CD14-positive monocyte (primary cell): ENCODE results near the gene LAMB1. TPM values are rescaled to one million over a fixed set of nuclear protein-coding genes. Genes with fewer than 3 reads are reported as not detected.

Experiments used
- DNase-seq, 3 donors: peaks; one replicate each; pipeline ENCODE4 v3.0.0-alpha.2; 2011 to 2022
- H2AFZ ChIP-seq: 2 replicates; pipeline ENCODE4 v1.6.0; 2012; ENCODE audit warnings: mild to moderate bottlenecking, low read depth, low read length, inconsistent platforms; ENCODE audit not compliant: insufficient read depth, poor library complexity, severe bottlenecking
- H3K27ac ChIP-seq, 2 donors: 1 replicate in 1 of 2; 2 replicates in 1 of 2; pipeline ENCODE4 v1.5.1; 2012 to 2013; ENCODE audit warnings: low read length in 2 of 2, control low read depth in 1 of 2, inconsistent platforms in 1 of 2, low read depth in 1 of 2, mild to moderate bottlenecking in 1 of 2
- H3K27me3 ChIP-seq, 2 donors: one replicate each; pipeline versions ENCODE4 v1.6.0 to v1.6.1; 2011 to 2013; ENCODE audit warnings: low read length in 2 of 2; ENCODE audit not compliant: control insufficient read depth in 2 of 2, insufficient read depth in 2 of 2
- H3K36me3 ChIP-seq, 2 donors: replicated peaks in 1 of 2; 1 replicate in 1 of 2; 2 replicates in 1 of 2; pipeline versions ENCODE4 v1.5.1 to v1.6.1; 2012 to 2013; ENCODE audit warnings: low read length in 2 of 2, control low read depth in 1 of 2, inconsistent platforms in 1 of 2, mild to moderate bottlenecking in 1 of 2; ENCODE audit not compliant: insufficient read depth in 2 of 2, control insufficient read depth in 1 of 2
- H3K4me1 ChIP-seq, 2 donors: 1 replicate in 1 of 2; 2 replicates in 1 of 2; pipeline versions ENCODE4 v1.5.1 to v1.6.1; 2012 to 2013; ENCODE audit warnings: low read length in 2 of 2, control low read depth in 1 of 2, inconsistent platforms in 1 of 2, mild to moderate bottlenecking in 1 of 2, moderate library complexity in 1 of 2; ENCODE audit not compliant: insufficient read depth in 2 of 2, control insufficient read depth in 1 of 2
- H3K4me2 ChIP-seq: replicated peaks from 2 replicates; pipeline ENCODE3; 2012; ENCODE audit warnings: low read length, moderate library complexity, mild to moderate bottlenecking; ENCODE audit not compliant: poor library complexity, severe bottlenecking; ENCODE audit errors: extremely low read depth
- H3K4me3 ChIP-seq, 3 experiments: fragments of 200-600 bp in 1 of 3; sonication (generic) in 1 of 3; replicated peaks in 1 of 3; 1 replicate in 2 of 3; 2 replicates in 1 of 3; pipeline ENCODE4 v1.5.1; 2011 to 2013; ENCODE audit warnings: low read length in 3 of 3, mild to moderate bottlenecking in 3 of 3, control low read depth in 2 of 3, low read depth in 2 of 3, inconsistent platforms in 1 of 3, moderate library complexity in 1 of 3
- H3K79me2 ChIP-seq: 2 replicates; pipeline ENCODE4 v1.6.0; 2012; ENCODE audit warnings: mild to moderate bottlenecking, control low read depth, inconsistent platforms, low read length, moderate library complexity; ENCODE audit not compliant: insufficient read depth
- H3K9ac ChIP-seq: 2 replicates; pipeline ENCODE4 v1.6.0; 2017; ENCODE audit warnings: low read length, mild to moderate bottlenecking; ENCODE audit not compliant: insufficient read depth, poor library complexity, severe bottlenecking
- H3K9me3 ChIP-seq, 2 donors: replicated peaks in 1 of 2; 1 replicate in 1 of 2; 2 replicates in 1 of 2; pipeline versions ENCODE4 v1.5.1 to v1.6.1; 2012 to 2013; ENCODE audit warnings: low read length in 2 of 2, control low read depth in 1 of 2; ENCODE audit not compliant: control insufficient read depth in 1 of 2, insufficient read depth in 1 of 2
- H4K20me1 ChIP-seq: 2 replicates; pipeline ENCODE4 v1.6.0; 2012; ENCODE audit warnings: mild to moderate bottlenecking, low read length, control low read depth, moderate library complexity; ENCODE audit not compliant: insufficient read depth
- H3K27ac Mint-ChIP-seq, 7 donors: one replicate each; pipeline ENCODE4 v1.8.0; 2020; ENCODE audit warnings: mild to moderate bottlenecking in 7 of 7, mixed read lengths in 7 of 7, moderate library complexity in 6 of 7, inconsistent platforms in 2 of 7
- H3K27me3 Mint-ChIP-seq, 3 donors: one replicate each; pipeline ENCODE4 v1.8.0; 2021 to 2022; ENCODE audit warnings: low read depth in 3 of 3, mild to moderate bottlenecking in 3 of 3, mixed read lengths in 3 of 3, moderate library complexity in 3 of 3, inconsistent platforms in 1 of 3
- H3K36me3 Mint-ChIP-seq, 2 donors: one replicate each; pipeline ENCODE4 v1.8.0; 2020; ENCODE audit warnings: mixed read lengths in 2 of 2, inconsistent platforms in 1 of 2, mild to moderate bottlenecking in 1 of 2
- H3K4me1 Mint-ChIP-seq: one replicate; pipeline ENCODE4 v1.8.0; 2020; ENCODE audit warnings: mild to moderate bottlenecking, mixed read lengths
- H3K4me3 Mint-ChIP-seq, 2 donors: one replicate each; pipeline ENCODE4 v1.8.0; 2020; ENCODE audit warnings: mild to moderate bottlenecking in 2 of 2, mixed read lengths in 2 of 2, moderate library complexity in 1 of 2
- H3K9me3 Mint-ChIP-seq, 7 donors: one replicate each; pipeline ENCODE4 v1.8.0; 2020 to 2022; ENCODE audit warnings: mixed read lengths in 7 of 7, mild to moderate bottlenecking in 6 of 7, moderate library complexity in 6 of 7, inconsistent platforms in 2 of 7
- CTCF ChIP-seq: fragments of 200-600 bp; IDR thresholded peaks from one replicate; pipeline ENCODE4 v1.8.0; 2022; ENCODE audit warnings: antibody characterized with exemption, mild to moderate bottlenecking
- WGBS: methylation state at CpG from one replicate; pipeline ENCODE4 v1.1.5; 2013; ENCODE audit warnings: missing lambda C conversion rate; ENCODE audit not compliant: insufficient coverage; 5-methylcytosine and 5-hydroxymethylcytosine counted together
- intact Hi-C, 2 donors: fragments of 100-400 bp; cut with micrococcal nuclease; formaldehyde crosslinking; loops; one replicate each; pipeline versions ENCODE4 v1.15.0 to v1.15.1; 2023
- polyA plus RNA-seq, 3 donors: library from polyadenylated mRNA; depleted of rRNA in 1 of 3; unstranded in 2 of 3; stranded (reverse) in 1 of 3; fragments of 300-500 nt in 2 of 3; fragments of >200 nt in 1 of 3; fragmentation: Illumina TruSeq in 2 of 3; gene quantifications; 1 replicate in 2 of 3; 2 replicates in 1 of 3; pipeline ENCODE4 v1.2.3, GENCODE V29; 2012 to 2021

The LAMB1 gene
- polyA plus RNA-seq, 3 donors, result 0.42 TPM; not detected in 2

GRCh38 chr7:107966711-107967110 lies 36.2 kb downstream of the LAMB1 start:
- Mint-ChIP-seq H3K4me1 (peaks cover 5% of the 10 kb centered on the region), H3K4me3 (no peak overlapping the region), H3K9me3 (peaks cover 0 to 7% (median 0%) of the 10 kb centered on the region in 7 donors), H3K27me3 (peaks cover 0 to 5% (median 3%) of the 10 kb centered on the region in 3 donors), H3K36me3 (no peaks in the 10 kb centered on the region), H3K27ac (no peak overlapping the region)
- Histone ChIP-seq H3K36me3 (no peaks in the 10 kb centered on the region), H3K27me3 (no peaks in the 10 kb centered on the region), H3K4me2 (no peak overlapping the region), H3K9me3 (no peaks in the 10 kb centered on the region), H2AFZ (no peak overlapping the region), H3K79me2 (no peaks in the 10 kb centered on the region), H3K27ac (no peak overlapping the region), H3K4me1 (no peaks in the 10 kb centered on the region), H4K20me1 (no peaks in the 10 kb centered on the region), H3K4me3 (no peak overlapping the region), H3K9ac (no peak overlapping the region)
- intact Hi-C loops, result no loop called here
- no peak for TF ChIP-seq CTCF
- 86% methylated on average over 4 of the region's 4 CpGs for WGBS
- DNase-seq, result no peak

GRCh38 chr7:107964510-107964909 lies 38.5 kb downstream of the LAMB1 start:
- Mint-ChIP-seq H3K9me3 (peaks cover 0 to 7% (median 0%) of the 10 kb centered on the region in 7 donors), H3K27me3 (peaks cover 0 to 5% (median 2%) of the 10 kb centered on the region in 3 donors), H3K36me3 (no peaks in the 10 kb centered on the region), H3K4me1 (no peaks in the 10 kb centered on the region), H3K27ac (no peak overlapping the region), H3K4me3 (no peak overlapping the region)
- Histone ChIP-seq H2AFZ (no peak overlapping the region), H3K4me1 (no peaks in the 10 kb centered on the region), H3K27ac (no peak overlapping the region), H3K79me2 (no peaks in the 10 kb centered on the region), H3K27me3 (no peaks in the 10 kb centered on the region), H3K36me3 (no peaks in the 10 kb centered on the region), H3K9ac (no peak overlapping the region), H4K20me1 (no peaks in the 10 kb centered on the region), H3K4me2 (no peak overlapping the region), H3K4me3 (no peak overlapping the region), H3K9me3 (no peaks in the 10 kb centered on the region)
- no peak for DNase-seq
- intact Hi-C loops, result no loop called here
- 100% methylated on average over 1 of the region's 11 CpGs for WGBS
- TF ChIP-seq CTCF, result no peak
